Stimulated activated CD4-positive, alpha-beta T cell treated with anti-CD3 and anti-CD28 coated beads, Interleukin-1b, Interleukin-23, amount 100 ng/mL, for 48 hours (primary cell): ENCODE measurements around the gene ITPRIPL1.

ENCODE experiments used
- DNase-seq: peaks from one replicate; pipeline ENCODE4 v3.0.0-alpha.2; 2020

The ITPRIPL1 gene

GRCh38 chr2:96361751-96362150, 36.6 kb downstream of the ITPRIPL1 start:
- no peak for DNase-seq

GRCh38 chr2:96369186-96369585, 44.1 kb downstream of the ITPRIPL1 start:
- DNase-seq: no peak

GRCh38 chr2:96374211-96374951, 49.3 kb downstream of the ITPRIPL1 start:
- DNase-seq: no peak
